ENCODE results near the gene DDX5.

DDX5 gene

GRCh38 chr17:64551461-64551860 is 45.4 kb upstream of the DDX5 start (continued):
- TF ChIP-seq ZNF514 (tag by site-specific recombination; IDR thresholded peaks at IDR 0.05), result no peak
- TF ChIP-seq BCL6B (tag by site-specific recombination; IDR thresholded peaks at IDR 0.05), result no peak
- no peak for TF ChIP-seq ZNF677 (tag by site-specific recombination; IDR thresholded peaks at IDR 0.05)
- no peak for TF ChIP-seq ZNF280D (tag by site-specific recombination; IDR thresholded peaks at IDR 0.05)
- TF ChIP-seq ZNF629 (tag by site-specific recombination; IDR thresholded peaks at IDR 0.05), result no peak
- no peak for TF ChIP-seq ZNF837 (tag by site-specific recombination; IDR thresholded peaks at IDR 0.05)
- no peak for TF ChIP-seq WT1 (tag by site-specific recombination; IDR thresholded peaks at IDR 0.05)
- no peak for TF ChIP-seq KLF16 (tag by site-specific recombination; IDR thresholded peaks at IDR 0.05)
- no peak for TF ChIP-seq TCF7L2 (IDR thresholded peaks at IDR 0.05; ENCODE audit: borderline replicate concordance, low read depth, low read length)

GRCh38 chr17:64547319-64547718 is 41.2 kb upstream of the DDX5 start:
- Histone ChIP-seq H3K4me1 (ENCODE audit: control insufficient read depth, insufficient read depth, low read length) (no peaks in the 10 kb centered on the region), H3K9me3 (ENCODE audit: control insufficient read depth, insufficient read depth, low read depth, low read length) (no peaks in the 10 kb centered on the region), H3K4me3 (ENCODE audit: low read depth, low read length) (no peak overlapping the region), H3K27ac (ENCODE audit: extremely low read depth, low read depth, low read length) (no peak overlapping the region), H3K36me3 (ENCODE audit: control insufficient read depth in 2 of 2, insufficient read depth in 1 of 2, low read length in 2 of 2) (peaks cover 21 to 80% of the 10 kb centered on the region in 2 experiments)
- TF ChIP-seq ZIC2 (tag by site-specific recombination; IDR thresholded peaks at IDR 0.05) (no peak), ZNF292 (tag by site-specific recombination; IDR thresholded peaks at IDR 0.05; ENCODE audit: borderline replicate concordance, low read depth) (no peak), ZNF580 (tag by site-specific recombination; IDR thresholded peaks at IDR 0.05) (no peak), ZNF239 (tag by site-specific recombination; IDR thresholded peaks at IDR 0.05) (no peak), ZNF518A (tag by site-specific recombination; conservative IDR thresholded peaks at IDR 0.05; ENCODE audit: low read depth) (no peak)
- CTCF ChIA-PET, result interaction anchor here (2.4 kb wide), 1 partner anchor 102 kb away, joined by 10 read pairs; no protein-coding TSS in a partner anchor
- POLR2A ChIA-PET, result no interaction called here

- POLR2A ChIA-PET, result no interaction called here
- Histone ChIP-seq H3K4me3 (ENCODE audit: low read depth, low read length) (no peak overlapping the region), H3K36me3 (ENCODE audit: control insufficient read depth in 2 of 2, insufficient read depth in 1 of 2, low read length in 2 of 2) (peaks cover 21 to 83% of the 10 kb centered on the region in 2 experiments), H3K9me3 (ENCODE audit: control insufficient read depth, insufficient read depth, low read depth, low read length) (no peaks in the 10 kb centered on the region), H3K4me1 (ENCODE audit: control insufficient read depth, insufficient read depth, low read length) (no peaks in the 10 kb centered on the region), H3K27ac (ENCODE audit: extremely low read depth, low read depth, low read length) (no peak overlapping the region)
- CTCF ChIA-PET, result no interaction called here
- TF ChIP-seq ZNF10 (tag by site-specific recombination; IDR thresholded peaks at IDR 0.05) (no peak), ZNF768 (tag by site-specific recombination; IDR thresholded peaks at IDR 0.05) (no peak), ZNF341 (tag by site-specific recombination; IDR thresholded peaks at IDR 0.05; ENCODE audit: low read depth) (no peak), YY1 (tag by site-specific recombination; IDR thresholded peaks at IDR 0.05) (no peak), TCF7L2 (IDR thresholded peaks at IDR 0.05; ENCODE audit: borderline replicate concordance, low read depth, low read length) (no peak), ZNF169 (tag by site-specific recombination; IDR thresholded peaks at IDR 0.05) (no peak), ZNF626 (tag by site-specific recombination; IDR thresholded peaks at IDR 0.05) (no peak)
- TF ChIP-seq, protein P1, sequence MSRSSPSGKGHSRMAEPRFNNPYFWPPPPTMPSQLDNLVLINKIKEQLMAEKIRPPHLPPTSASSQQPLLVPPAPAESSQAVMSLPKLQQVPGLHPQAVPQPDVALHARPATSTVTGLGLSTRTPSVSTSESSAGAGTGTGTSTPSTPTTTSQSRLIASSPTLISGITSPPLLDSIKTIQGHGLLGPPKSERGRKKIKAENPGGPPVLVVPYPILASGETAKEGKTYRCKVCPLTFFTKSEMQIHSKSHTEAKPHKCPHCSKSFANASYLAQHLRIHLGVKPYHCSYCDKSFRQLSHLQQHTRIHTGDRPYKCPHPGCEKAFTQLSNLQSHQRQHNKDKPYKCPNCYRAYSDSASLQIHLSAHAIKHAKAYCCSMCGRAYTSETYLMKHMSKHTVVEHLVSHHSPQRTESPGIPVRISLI (tag by site-specific recombination; IDR thresholded peaks at IDR 0.05), result no peak
- TF ChIP-seq, protein P2, sequence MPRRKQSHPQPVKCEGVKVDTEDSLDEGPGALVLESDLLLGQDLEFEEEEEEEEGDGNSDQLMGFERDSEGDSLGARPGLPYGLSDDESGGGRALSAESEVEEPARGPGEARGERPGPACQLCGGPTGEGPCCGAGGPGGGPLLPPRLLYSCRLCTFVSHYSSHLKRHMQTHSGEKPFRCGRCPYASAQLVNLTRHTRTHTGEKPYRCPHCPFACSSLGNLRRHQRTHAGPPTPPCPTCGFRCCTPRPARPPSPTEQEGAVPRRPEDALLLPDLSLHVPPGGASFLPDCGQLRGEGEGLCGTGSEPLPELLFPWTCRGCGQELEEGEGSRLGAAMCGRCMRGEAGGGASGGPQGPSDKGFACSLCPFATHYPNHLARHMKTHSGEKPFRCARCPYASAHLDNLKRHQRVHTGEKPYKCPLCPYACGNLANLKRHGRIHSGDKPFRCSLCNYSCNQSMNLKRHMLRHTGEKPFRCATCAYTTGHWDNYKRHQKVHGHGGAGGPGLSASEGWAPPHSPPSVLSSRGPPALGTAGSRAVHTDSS (tag by site-specific recombination; IDR thresholded peaks at IDR 0.05), result no peak
These were observed 40.6 kb upstream of the DDX5 start for GRCh38 chr17:64546716-64547115.
